NT2/D1 (cell line): ENCODE results near the gene IFITM5.

Experiments
- DNase-seq: peaks from one replicate; pipeline ENCODE4 v3.0.0-alpha.2; 2011; ENCODE audit warnings: low read depth, low spot score
- H3K27me3 ChIP-seq: 2 replicates; pipeline ENCODE4 v1.6.0; 2011; ENCODE audit warnings: mild to moderate bottlenecking; ENCODE audit not compliant: insufficient read length, insufficient read depth
- H3K36me3 ChIP-seq: 2 replicates; pipeline ENCODE4 v1.6.1; 2011; ENCODE audit warnings: mild to moderate bottlenecking, low read length, mixed read lengths; ENCODE audit not compliant: insufficient read depth, insufficient read length
- H3K4me1 ChIP-seq: 2 replicates; pipeline ENCODE4 v1.5.1; 2011; ENCODE audit not compliant: insufficient read depth, insufficient read length
- H3K4me3 ChIP-seq: 2 replicates; pipeline ENCODE4 v1.5.1; 2011; ENCODE audit warnings: low read depth; ENCODE audit not compliant: insufficient read length
- H3K9ac ChIP-seq: 2 replicates; pipeline ENCODE4 v1.6.0; 2011; ENCODE audit warnings: low read depth; ENCODE audit not compliant: insufficient read length
- H3K9me3 ChIP-seq: 2 replicates; pipeline ENCODE4 v1.5.1; 2011; ENCODE audit warnings: mild to moderate bottlenecking, low read length; ENCODE audit not compliant: insufficient read depth
- SUZ12 ChIP-seq: IDR thresholded peaks from 2 replicates; pipeline ENCODE4 v1.6.1; 2011; ENCODE audit not compliant: insufficient read length, insufficient read depth; ENCODE audit errors: extremely low read depth
- YY1 ChIP-seq: IDR thresholded peaks from 2 replicates; pipeline ENCODE4 v1.6.1; 2011; ENCODE audit not compliant: insufficient read length, insufficient read depth
- ZNF274 ChIP-seq: IDR thresholded peaks from 2 replicates; pipeline ENCODE4 v1.6.1; 2011; ENCODE audit warnings: mild to moderate bottlenecking, low read depth, low read length

Gene IFITM5

GRCh38 chr11:250740-251299 lies 48.5 kb downstream of the IFITM5 start:
- H3K27me3 ChIP-seq: no peaks in the 10 kb centered on the region
- DNase-seq: peak; percentile 59

GRCh38 chr11:250274-250673 lies 49.1 kb downstream of the IFITM5 start:
- Histone ChIP-seq H3K36me3 (peaks cover 85% of the 10 kb centered on the region), H3K9me3 (no peaks in the 10 kb centered on the region), H3K4me1 (no peaks in the 10 kb centered on the region), H3K9ac (no peak overlapping the region), H3K4me3 (no peak overlapping the region), H3K27me3 (no peaks in the 10 kb centered on the region)
- DNase-seq: no peak
- TF ChIP-seq ZNF274: no peak
- TF ChIP-seq YY1: no peak
- no peak for TF ChIP-seq SUZ12

More at GRCh38 chr11:250740-251299, 48.5 kb downstream of the IFITM5 start:
- no peak for TF ChIP-seq SUZ12
- no peak for TF ChIP-seq ZNF274
- H3K9ac ChIP-seq: no peak overlapping the region
- H3K4me1 ChIP-seq: no peaks in the 10 kb centered on the region
- H3K4me3 ChIP-seq: no peak overlapping the region
- no peaks in the 10 kb centered on the region for H3K9me3 ChIP-seq
- peaks cover 81% of the 10 kb centered on the region for H3K36me3 ChIP-seq

- DNase-seq: no peak
- Histone ChIP-seq H3K4me1 (no peaks in the 10 kb centered on the region), H3K9me3 (no peaks in the 10 kb centered on the region), H3K9ac (no peak overlapping the region), H3K36me3 (peaks cover 97% of the 10 kb centered on the region), H3K27me3 (no peaks in the 10 kb centered on the region), H3K4me3 (no peak overlapping the region)
- TF ChIP-seq ZNF274 (no peak), YY1 (no peak), SUZ12 (no peak)
Observed at GRCh38 chr11:249062-249461, 50.3 kb downstream of the IFITM5 start.
